Activated naive CD8-positive, alpha-beta T cell treated with anti-CD3 and anti-CD28 coated beads, Interleukin-2, amount 50 U/mL, for 16 hours (primary cell): ENCODE data around the gene UMAD1.

Experiments
- DNase-seq: peaks from one replicate; pipeline ENCODE4 v3.0.0-alpha.2; 2020; ENCODE audit warnings: low read depth, low spot score

The UMAD1 gene

DNA sequence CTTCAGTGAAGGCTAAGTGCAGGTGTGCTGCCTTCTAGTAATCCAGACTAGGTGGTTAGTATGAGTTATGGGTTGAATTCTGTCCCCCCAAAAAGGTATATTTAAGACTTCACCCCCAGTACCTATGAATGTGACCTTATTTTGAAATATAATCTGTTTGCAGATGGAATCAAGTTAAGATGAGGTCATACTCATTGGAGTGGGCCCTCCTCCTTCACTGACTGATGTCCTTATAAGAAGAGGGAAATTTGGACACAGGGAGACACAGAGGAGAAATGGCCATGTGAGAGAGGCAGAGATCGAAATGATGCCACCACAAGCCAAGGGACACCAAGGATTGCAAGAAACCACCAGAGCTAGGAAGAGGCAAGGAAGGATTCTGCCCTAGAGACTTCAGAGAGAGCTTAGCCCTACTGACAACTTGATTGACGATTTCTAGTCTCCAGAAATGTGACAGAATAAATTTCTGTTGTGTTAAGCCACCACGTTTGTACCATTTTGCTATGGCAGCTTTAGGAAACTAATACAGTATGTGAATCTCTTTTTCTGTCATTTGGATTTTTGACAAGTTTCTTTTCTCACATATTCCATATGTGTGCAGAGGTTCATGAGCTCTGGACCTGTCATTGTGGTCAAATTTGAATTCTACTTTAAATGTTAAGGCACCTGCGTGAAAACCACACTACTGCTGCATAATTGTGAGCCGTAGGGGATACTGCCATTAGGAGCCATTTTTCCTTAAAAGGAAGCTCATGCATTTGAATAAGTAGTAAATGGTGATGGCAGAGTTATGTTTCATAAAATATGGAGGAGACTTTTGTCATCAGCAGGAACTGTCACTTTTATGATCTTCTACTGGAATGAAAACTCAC lies 80.4 kb downstream of the UMAD1 start:
- no peak for DNase-seq

DNA sequence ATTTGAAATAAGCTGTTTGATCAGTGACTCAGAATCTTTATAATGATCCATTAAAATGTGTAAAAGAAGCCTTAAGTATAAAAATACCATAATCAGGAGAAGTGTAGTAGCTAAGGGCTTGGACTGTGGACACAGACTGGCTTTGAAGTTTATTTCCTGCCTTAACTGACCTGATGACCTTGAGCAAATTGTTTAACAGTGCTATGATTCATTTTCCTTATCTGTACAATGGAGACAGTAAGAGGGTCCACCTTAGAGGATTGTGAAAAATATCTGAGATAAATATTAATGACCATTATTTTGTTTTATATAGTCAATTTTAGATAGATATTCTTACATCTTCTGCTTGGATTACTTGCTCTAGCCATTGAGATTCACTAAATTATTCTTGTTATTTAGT lies 91.2 kb downstream of the UMAD1 start:
- DNase-seq, result no peak

DNA sequence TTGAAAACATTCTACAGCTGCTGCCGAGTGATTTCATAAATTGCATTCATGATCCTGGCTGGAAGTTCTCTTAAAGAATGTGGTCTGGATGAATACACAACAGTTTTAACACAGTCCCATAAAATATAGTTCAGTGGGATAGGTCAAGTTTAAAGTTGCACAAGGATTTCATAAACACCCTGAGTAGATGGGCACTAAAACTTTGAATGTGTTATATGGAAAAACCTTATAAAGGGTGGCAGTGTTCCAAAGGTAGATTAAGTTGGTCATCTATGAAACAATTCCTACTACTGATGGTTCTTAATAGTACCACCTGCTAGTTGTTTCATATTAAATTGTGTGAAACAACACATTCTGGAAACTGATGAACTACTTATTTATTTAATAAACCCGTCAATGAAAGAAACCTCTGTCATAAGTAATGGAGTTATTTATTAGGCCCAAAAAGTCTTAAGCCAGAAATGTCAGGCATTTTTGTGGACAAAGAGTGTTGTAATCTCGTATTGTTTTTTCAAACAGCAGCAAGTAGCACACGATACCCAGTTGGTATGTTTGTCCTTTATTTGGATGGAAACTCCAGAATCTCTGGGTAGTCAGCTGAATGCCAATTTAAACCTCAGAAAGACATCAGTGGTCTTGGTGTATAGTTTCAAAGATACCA lies 92.2 kb downstream of the UMAD1 start:
- no peak for DNase-seq

DNA sequence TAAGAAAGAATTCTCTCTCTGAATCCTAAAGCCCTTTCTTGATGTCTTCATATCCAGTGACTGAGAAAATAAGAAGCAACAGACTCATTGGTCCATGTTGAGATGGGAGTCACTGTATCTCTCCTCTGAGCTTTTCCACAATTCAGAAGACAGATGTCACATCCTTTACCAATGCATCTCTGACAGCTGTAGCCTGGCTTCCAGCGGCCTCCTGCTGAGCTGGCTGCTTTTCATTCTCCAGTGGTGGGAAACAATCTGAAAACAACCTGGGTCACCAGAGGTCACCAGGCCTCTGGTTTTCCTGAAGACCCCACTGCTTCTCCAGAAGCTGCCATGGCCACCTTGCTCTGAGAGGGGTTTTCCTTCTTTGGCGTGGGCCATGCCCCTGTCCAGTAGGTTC lies 96.1 kb downstream of the UMAD1 start:
- DNase-seq, result no peak

- DNase-seq, result no peak
Observed at GRCh38 chr7:7737674-7738073, 97.1 kb downstream of the UMAD1 start.

GRCh38 chr7:7738177-7738576 lies 97.6 kb downstream of the UMAD1 start:
- no peak for DNase-seq

DNA sequence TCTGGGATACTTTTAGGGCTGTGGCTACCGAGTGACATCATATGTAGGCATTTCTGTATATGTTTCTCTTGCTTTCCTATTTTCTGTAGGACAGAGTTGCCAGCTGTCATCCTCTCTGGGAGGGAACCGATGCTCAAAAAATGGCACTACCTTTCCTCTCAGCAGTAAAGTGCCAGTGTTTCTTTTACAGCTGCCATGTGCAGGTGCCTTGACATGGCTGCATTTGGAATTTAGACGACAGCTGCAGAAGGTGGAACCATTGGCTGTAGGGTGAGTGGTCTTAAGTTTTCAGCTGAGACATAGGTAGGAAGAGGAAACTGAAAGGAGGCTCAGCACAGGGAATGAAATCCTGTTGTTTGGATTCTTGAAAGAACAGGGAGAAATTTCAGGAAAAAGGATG lies 98.1 kb downstream of the UMAD1 start:
- DNase-seq, result no peak

DNA sequence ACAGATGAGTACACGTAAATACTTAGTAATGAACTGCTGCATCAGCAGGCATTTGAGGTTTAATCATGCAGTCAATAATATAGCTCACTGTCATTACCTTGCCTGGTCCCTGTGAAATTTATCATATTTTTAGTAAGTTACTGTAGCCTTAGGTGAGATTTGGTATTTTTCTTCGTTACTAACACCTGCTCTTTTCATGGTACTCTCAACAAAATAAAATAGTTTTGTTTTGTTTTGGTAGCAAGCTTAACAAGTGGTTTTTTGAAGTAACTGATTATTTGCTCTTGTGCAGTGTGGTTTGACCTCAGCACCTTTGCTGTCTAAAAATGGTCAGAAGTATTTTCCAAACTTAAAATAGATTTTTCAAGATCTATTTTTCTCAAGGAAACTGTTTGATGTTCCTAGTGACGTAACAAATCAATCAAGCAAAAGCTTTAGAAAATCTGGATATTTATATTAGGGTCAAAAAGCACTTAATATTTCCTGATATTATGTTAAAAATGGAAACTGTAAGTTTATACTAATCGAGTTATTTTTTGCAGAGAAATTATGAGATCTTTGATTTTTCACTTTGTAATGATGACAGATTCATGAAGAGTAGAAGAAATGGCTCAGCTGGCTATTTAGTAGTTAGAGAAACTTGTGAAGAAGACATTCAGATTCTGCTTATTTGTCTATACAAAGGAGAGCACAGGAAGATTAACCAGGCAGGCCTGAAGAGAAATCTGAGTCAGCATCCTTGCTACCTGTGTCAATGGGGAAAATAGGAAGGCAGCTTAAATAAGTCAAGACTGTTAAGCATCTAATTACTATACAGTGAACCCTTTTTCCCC lies 98.9 kb downstream of the UMAD1 start:
- no peak for DNase-seq

DNA sequence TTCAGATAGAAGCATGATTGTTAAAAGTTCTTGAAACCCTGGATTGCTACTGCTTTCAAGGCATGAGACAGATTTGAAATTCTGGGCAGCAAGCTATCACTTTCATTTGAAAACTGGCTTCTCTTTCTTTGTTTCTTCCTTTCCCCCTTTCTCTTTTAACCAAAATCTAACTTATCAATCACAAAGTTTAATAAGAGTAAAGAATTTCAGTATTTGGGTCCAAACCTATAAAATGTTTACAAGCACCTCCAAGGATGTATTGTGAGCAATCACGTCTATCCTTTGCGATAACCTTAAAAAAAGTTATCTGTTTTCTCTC lies 99.4 kb downstream of the UMAD1 start:
- no peak for DNase-seq

GRCh38 chr7:7742223-7742622 lies 101.7 kb downstream of the UMAD1 start:
- DNase-seq, result no peak

GRCh38 chr7:7745258-7745657 lies 104.7 kb downstream of the UMAD1 start:
- DNase-seq, result no peak

DNA sequence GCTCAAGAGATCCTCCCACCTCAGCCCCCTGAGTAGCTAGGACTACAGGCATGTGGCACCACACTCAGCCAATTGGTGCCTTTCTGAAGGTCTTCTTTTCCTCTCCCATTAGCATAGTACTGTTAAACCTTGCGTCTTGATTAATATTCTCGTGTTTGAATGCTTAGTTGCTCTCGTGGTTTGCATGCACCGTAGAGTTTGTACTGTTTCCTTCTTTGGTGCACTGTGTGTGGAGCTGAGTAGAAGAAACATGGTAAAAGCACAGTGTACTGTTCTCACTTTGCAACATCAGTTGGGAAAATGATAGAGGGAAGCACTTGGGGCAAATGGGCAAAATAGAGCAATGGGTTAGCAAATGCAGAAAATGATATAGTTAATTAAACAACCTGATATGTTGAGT lies 105.4 kb downstream of the UMAD1 start:
- DNase-seq, result no peak

GRCh38 chr7:7746458-7746857 lies 105.9 kb downstream of the UMAD1 start:
- DNase-seq, result no peak

DNA sequence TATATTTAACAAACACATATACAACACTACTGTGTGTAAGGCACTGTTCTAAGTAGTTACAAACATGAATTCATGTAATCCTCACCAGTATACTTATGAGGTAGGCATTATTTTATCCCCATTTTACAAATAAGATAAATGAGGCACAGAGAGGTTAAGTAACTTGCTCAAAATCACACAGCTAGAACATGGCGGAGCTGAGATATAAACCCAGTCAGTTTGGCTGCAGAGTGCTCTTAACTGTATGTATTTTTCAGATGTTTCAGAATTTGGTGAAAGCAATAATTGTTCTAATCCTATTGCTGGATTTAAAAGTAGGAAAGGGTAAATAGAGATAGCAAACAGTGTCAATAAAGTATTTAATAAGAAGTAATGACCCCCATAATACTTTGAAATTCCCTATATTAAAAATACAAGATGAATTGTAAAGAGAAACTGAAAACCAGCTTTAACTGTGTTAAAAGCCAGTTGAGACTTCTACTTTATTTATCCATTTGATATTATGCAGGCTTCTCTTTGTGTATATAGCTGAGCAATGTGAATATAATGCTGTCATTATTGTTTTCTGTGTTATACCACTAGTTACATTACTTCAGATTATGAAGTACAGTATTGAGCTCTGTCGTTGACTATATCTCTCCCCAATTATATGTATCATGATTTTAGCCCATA lies 110.2 kb downstream of the UMAD1 start:
- no peak for DNase-seq

- DNase-seq, result no peak
Observed at GRCh38 chr7:7751243-7752092, 110.9 kb downstream of the UMAD1 start.

DNA sequence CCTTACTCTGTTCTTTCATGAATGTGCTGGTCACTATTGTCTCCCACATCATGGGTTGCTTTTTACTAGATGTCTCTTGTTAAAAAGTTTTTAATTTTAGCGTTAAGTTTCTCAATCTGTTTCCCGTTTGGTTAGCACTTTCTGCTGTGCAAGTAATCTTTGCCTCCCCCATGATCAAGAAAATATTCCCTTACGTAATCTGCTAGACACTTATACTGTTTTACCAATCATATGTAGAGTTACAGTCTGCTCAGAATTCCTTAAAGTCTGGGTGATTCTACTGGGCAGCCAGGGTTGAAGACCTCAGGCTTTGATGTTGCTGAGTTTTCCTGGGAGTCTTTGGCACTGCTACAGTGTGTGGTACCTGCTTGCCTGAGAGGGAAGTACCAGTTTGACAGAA lies 116.0 kb downstream of the UMAD1 start:
- DNase-seq, result no peak

DNA sequence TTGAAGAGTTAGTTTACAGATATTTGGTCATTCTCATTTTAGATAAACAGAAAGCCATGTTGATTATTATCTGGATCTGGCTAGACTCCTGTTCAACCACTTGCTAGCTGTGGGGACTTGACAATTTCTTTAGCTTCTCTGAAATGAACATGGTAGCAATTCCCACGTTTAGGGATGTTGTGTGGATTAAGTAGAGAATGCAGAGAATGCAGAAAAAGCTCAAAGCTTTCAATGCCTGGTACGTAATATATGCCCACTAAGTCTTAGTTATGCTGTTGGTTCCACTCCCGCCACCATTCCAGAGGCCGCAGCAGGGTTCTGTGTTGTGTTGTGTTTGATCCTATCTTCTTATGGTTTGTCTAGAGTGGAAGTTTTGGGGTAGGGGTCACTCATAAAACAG lies 117.0 kb downstream of the UMAD1 start:
- no peak for DNase-seq

- no peak for DNase-seq
Observed at GRCh38 chr7:7761340-7761973, 120.9 kb downstream of the UMAD1 start.

GRCh38 chr7:7761974-7762779 lies 121.6 kb downstream of the UMAD1 start:
- DNase-seq, result no peak
